SK-N-SH (cell line): ENCODE measurements around the gene RAB33B. TPM values are rescaled to one million over a fixed set of nuclear protein-coding genes. Genes with fewer than 3 reads are reported as not detected.

Experiments used
- CTCF ChIA-PET: fragments of 300-600, 350-600 bp; formaldehyde crosslinking; extraction: SDS; loops from one replicate; lab custom pipeline; 2021; lab: Yijun Ruan, JAX
- POLR2A ChIA-PET: fragments of 350-600 bp; sonication (Branson Sonifier 250); formaldehyde crosslinking; extraction: SDS; loops from one replicate; lab custom pipeline; 2020; ENCODE audit warnings: antibody characterized with exemption, inconsistent platforms; lab: Yijun Ruan, JAX
- DNase-seq: peaks from one replicate; pipeline ENCODE4 v3.0.0; 2012
- H2AFZ ChIP-seq: fragments of 200-600 bp; sonication (generic); 2 replicates; pipeline ENCODE4 v1.8.1; 2016; ENCODE audit warnings: antibody characterized with exemption, mild to moderate bottlenecking, low read depth
- H3F3A ChIP-seq: fragments of 200-600 bp; sonication (generic); replicated peaks from 2 replicates; pipeline ENCODE3; 2016; ENCODE audit warnings: antibody characterized with exemption, mild to moderate bottlenecking; ENCODE audit not compliant: insufficient read depth
- H3K27ac ChIP-seq, 2 experiments: fragments of 200-500 bp in 1 of 2; fragments of 200-600 bp in 1 of 2; sonication (Bioruptor generic) in 1 of 2; sonication (generic), shearing (Covaris generic) in 1 of 2; 2 replicates each; pipeline versions ENCODE4 v1.5.1 to v1.6.1; 2014 to 2016; ENCODE audit warnings: low read depth in 2 of 2, inconsistent platforms in 1 of 2, low read length in 1 of 2, mild to moderate bottlenecking in 1 of 2, mixed read lengths in 1 of 2
- H3K27me3 ChIP-seq: fragments of 200-600 bp; sonication (generic), shearing (Covaris generic); 2 replicates; pipeline ENCODE4 v1.6.1; 2016; ENCODE audit warnings: mixed run types; ENCODE audit not compliant: insufficient read depth
- H3K36me3 ChIP-seq, 2 experiments: fragments of 200-500 bp in 1 of 2; fragments of 200-600 bp in 1 of 2; sonication (Bioruptor generic) in 1 of 2; sonication (generic) in 1 of 2; replicated peaks in 1 of 2; 2 replicates each; pipeline versions ENCODE3 to v1.5.1; 2014 to 2016; ENCODE audit warnings: low read length in 1 of 2, mild to moderate bottlenecking in 1 of 2; ENCODE audit not compliant: insufficient read depth in 2 of 2, control insufficient read depth in 1 of 2
- H3K4me1 ChIP-seq, 2 experiments: fragments of 200-500 bp in 1 of 2; fragments of 200-600 bp in 1 of 2; sonication (Bioruptor generic) in 1 of 2; sonication (generic), shearing (Covaris generic) in 1 of 2; 2 replicates each; pipeline versions ENCODE4 v1.5.1 to v1.6.1; 2014 to 2016; ENCODE audit warnings: low read depth in 1 of 2, low read length in 1 of 2, mixed run types in 1 of 2; ENCODE audit not compliant: insufficient read depth in 2 of 2, control insufficient read depth in 1 of 2
- H3K4me2 ChIP-seq: fragments of 200-600 bp; sonication (generic), shearing (Covaris generic); 2 replicates; pipeline ENCODE4 v1.6.1; 2017; ENCODE audit warnings: mixed run types
- H3K4me3 ChIP-seq, 2 experiments: fragments of 200-500 bp in 1 of 2; fragments of 200-600 bp in 1 of 2; sonication (Bioruptor generic) in 1 of 2; sonication (generic), shearing (Covaris generic) in 1 of 2; 2 replicates each; pipeline versions ENCODE4 v1.5.1 to v1.8.1; 2014 to 2016; ENCODE audit warnings: low read depth in 2 of 2, inconsistent platforms in 1 of 2, low read length in 1 of 2, mild to moderate bottlenecking in 1 of 2, mixed read lengths in 1 of 2, moderate library complexity in 1 of 2
- H3K79me2 ChIP-seq: fragments of 200-600 bp; sonication (generic); 2 replicates; pipeline ENCODE4 v1.8.1; 2017; ENCODE audit warnings: mild to moderate bottlenecking; ENCODE audit not compliant: insufficient read depth
- H3K9ac ChIP-seq: fragments of 200-600 bp; sonication (generic); 2 replicates; pipeline ENCODE4 v1.6.1; 2017; ENCODE audit warnings: mixed run types
- H3K9me2 ChIP-seq: fragments of 200-600 bp; sonication (generic); 2 replicates; pipeline ENCODE4 v1.6.1; 2017; ENCODE audit warnings: mixed run types
- H3K9me3 ChIP-seq: fragments of 200-600 bp; sonication (generic); 2 replicates; pipeline ENCODE4 v1.6.1; 2017; ENCODE audit warnings: mixed run types, mild to moderate bottlenecking, moderate library complexity
- H4K20me1 ChIP-seq: fragments of 200-600 bp; sonication (generic); 2 replicates; pipeline ENCODE4 v1.6.1; 2017; ENCODE audit warnings: mild to moderate bottlenecking, mixed run types; ENCODE audit not compliant: insufficient read depth
- CTCF ChIP-seq: fragments of 200-600 bp; sonication (generic); IDR thresholded peaks from 2 replicates; pipeline ENCODE4 v1.6.1; 2017; ENCODE audit warnings: antibody characterized with exemption, mild to moderate bottlenecking, moderate library complexity
- ELF1 ChIP-seq: IDR thresholded peaks from 2 replicates; pipeline ENCODE4 v1.4.0; 2012
- EP300 ChIP-seq, 2 experiments: IDR thresholded peaks; 2 replicates each; pipeline versions ENCODE4 v1.4.0 to v1.6.1; 2012; ENCODE audit warnings: borderline replicate concordance in 1 of 2, low read depth in 1 of 2, low read length in 1 of 2
- FOSL2 ChIP-seq: IDR thresholded peaks from 2 replicates; pipeline ENCODE4 v1.4.0; 2012; ENCODE audit warnings: low read depth, mild to moderate bottlenecking, moderate library complexity, borderline replicate concordance
- FOXJ3 ChIP-seq: sonication (generic); formaldehyde crosslinking; IDR thresholded peaks from 2 replicates; pipeline ENCODE4 v1.5.1; 2020; ENCODE audit warnings: mild to moderate bottlenecking, missing genetic modification reagents
- JUND ChIP-seq: IDR thresholded peaks from 2 replicates; pipeline ENCODE4 v1.4.0; 2012
- MAX ChIP-seq: IDR thresholded peaks from 2 replicates; pipeline ENCODE4 v1.4.0; 2012; ENCODE audit warnings: low read depth
- MXI1 ChIP-seq: IDR thresholded peaks from 2 replicates; pipeline ENCODE4 v1.6.1; 2012; ENCODE audit warnings: mild to moderate bottlenecking, low read depth, low read length, improper control_type of control experiment
- PBX3 ChIP-seq: IDR thresholded peaks from 2 replicates; pipeline ENCODE4; 2012
- POLR2AphosphoS5 ChIP-seq: IDR thresholded peaks from 2 replicates; pipeline ENCODE4 v1.6.1; 2012; ENCODE audit warnings: low read depth, low read length
- RCOR1 ChIP-seq: fragments of 150-350 bp; IDR thresholded peaks from 2 replicates; pipeline ENCODE4 v1.6.1; 2017; ENCODE audit warnings: antibody characterized with exemption, low read length
- RXRA ChIP-seq: IDR thresholded peaks from 2 replicates; pipeline ENCODE4 v1.4.0; 2012; ENCODE audit warnings: low read depth, mild to moderate bottlenecking, borderline replicate concordance
- SIN3A ChIP-seq: IDR thresholded peaks from 2 replicates; pipeline ENCODE4 v1.6.1; 2012; ENCODE audit warnings: low read depth, mild to moderate bottlenecking, low read length, moderate library complexity, borderline replicate concordance
- TAF1 ChIP-seq: IDR thresholded peaks from 2 replicates; pipeline ENCODE4 v1.6.1; 2012; ENCODE audit warnings: low read depth, mild to moderate bottlenecking, low read length, moderate library complexity, borderline replicate concordance
- TCF12 ChIP-seq: IDR thresholded peaks from 2 replicates; pipeline ENCODE4 v1.4.0; 2012
- USF2 ChIP-seq: fragments of 150-350 bp; IDR thresholded peaks from 2 replicates; pipeline ENCODE4 v1.6.1; 2017; ENCODE audit warnings: antibody characterized with exemption, low read length, low read depth, borderline replicate concordance
- YY1 ChIP-seq: IDR thresholded peaks from 2 replicates; pipeline ENCODE4 v1.4.0; 2012; ENCODE audit warnings: low read depth, mild to moderate bottlenecking
- WGBS: methylation state at CpG from one replicate; pipeline ENCODE4 v1.1.6; 2017; ENCODE audit warnings: low lambda C conversion rate; 5-methylcytosine and 5-hydroxymethylcytosine counted together
- polyA plus RNA-seq, 3 experiments: library from polyadenylated mRNA; depleted of rRNA; stranded (reverse); fragments of >200 nt; gene quantifications; 2 replicates each; pipeline ENCODE4 v1.2.3, GENCODE V29; 2012

The RAB33B gene
- polyA plus RNA-seq, 1 of the 3 experiments (the other 2 are of a cell fraction), result 2.3 TPM

- Histone ChIP-seq H3F3A (peaks cover 24% of the 10 kb centered on the region), H3K27ac (0 out of 4 replicates have a peak overlapping the region, but pooled peaks of 1 of the 2 experiments have one; percentile 88), H4K20me1 (peaks cover 38% of the 10 kb centered on the region), H3K9me3 (no peaks in the 10 kb centered on the region), H2AFZ (no peak overlapping the region), H3K4me3 (peak overlapping the region; percentile 99 to 100), H3K79me2 (peaks cover 77% of the 10 kb centered on the region), H3K36me3 (peaks cover 0 to 3% of the 10 kb centered on the region in 2 experiments), H3K27me3 (no peaks in the 10 kb centered on the region)
- CTCF ChIA-PET, result interaction anchor here (0.8 kb wide), 1 partner anchor 43 kb away, joined by 3 read pairs; no protein-coding TSS in a partner anchor
- TF ChIP-seq RCOR1 (no peak), POLR2AphosphoS5 (no peak), RXRA (no peak), JUND (no peak), TCF12 (no peak), MXI1 (no peak), SIN3A (no peak), USF2 (no peak), FOXJ3 (CRISPR knock-in tag) (no peak), YY1 (no peak), EP300 (IDR thresholded peaks at IDR 0.05; ENCODE audit: borderline replicate concordance in 1 of 2, low read depth in 1 of 2, low read length in 1 of 2) (no peak), MAX (no peak), TAF1 (no peak), FOSL2 (no peak), CTCF (no peak), PBX3 (no peak), ELF1 (no peak)
- TF ChIP-seq, all 33 proteins: peak for 0
- 87% methylated on average over 6 of the region's 6 CpGs for WGBS
- DNase-seq, result no peak
- Histone ChIP-seq H3K4me2 (peak overlapping the region; percentile 76), H3K4me1 (peaks cover 17 to 24% of the 10 kb centered on the region in 2 experiments; a peak in 3 of 4 replicates), H3K9ac (peak overlapping the region; percentile 75), H3K9me2 (no peaks in the 10 kb centered on the region)
- POLR2A ChIA-PET, result no interaction called here
Measured at GRCh38 chr4:139455126-139455538, 1.2 kb downstream of the RAB33B start.
